ENCODE measurements around the gene PIGW. TPM values are rescaled to one million over a fixed set of nuclear protein-coding genes. Genes with fewer than 3 reads are reported as not detected.

Gene PIGW
- total and polyA plus RNA-seq, 10 of the 15 experiments (the other 5 are each of a cell fraction or from before 2014, with no cell fraction given), result 6.0 to 31.5 (median 13.8) TPM

- TF ChIP-seq, protein P1, sequence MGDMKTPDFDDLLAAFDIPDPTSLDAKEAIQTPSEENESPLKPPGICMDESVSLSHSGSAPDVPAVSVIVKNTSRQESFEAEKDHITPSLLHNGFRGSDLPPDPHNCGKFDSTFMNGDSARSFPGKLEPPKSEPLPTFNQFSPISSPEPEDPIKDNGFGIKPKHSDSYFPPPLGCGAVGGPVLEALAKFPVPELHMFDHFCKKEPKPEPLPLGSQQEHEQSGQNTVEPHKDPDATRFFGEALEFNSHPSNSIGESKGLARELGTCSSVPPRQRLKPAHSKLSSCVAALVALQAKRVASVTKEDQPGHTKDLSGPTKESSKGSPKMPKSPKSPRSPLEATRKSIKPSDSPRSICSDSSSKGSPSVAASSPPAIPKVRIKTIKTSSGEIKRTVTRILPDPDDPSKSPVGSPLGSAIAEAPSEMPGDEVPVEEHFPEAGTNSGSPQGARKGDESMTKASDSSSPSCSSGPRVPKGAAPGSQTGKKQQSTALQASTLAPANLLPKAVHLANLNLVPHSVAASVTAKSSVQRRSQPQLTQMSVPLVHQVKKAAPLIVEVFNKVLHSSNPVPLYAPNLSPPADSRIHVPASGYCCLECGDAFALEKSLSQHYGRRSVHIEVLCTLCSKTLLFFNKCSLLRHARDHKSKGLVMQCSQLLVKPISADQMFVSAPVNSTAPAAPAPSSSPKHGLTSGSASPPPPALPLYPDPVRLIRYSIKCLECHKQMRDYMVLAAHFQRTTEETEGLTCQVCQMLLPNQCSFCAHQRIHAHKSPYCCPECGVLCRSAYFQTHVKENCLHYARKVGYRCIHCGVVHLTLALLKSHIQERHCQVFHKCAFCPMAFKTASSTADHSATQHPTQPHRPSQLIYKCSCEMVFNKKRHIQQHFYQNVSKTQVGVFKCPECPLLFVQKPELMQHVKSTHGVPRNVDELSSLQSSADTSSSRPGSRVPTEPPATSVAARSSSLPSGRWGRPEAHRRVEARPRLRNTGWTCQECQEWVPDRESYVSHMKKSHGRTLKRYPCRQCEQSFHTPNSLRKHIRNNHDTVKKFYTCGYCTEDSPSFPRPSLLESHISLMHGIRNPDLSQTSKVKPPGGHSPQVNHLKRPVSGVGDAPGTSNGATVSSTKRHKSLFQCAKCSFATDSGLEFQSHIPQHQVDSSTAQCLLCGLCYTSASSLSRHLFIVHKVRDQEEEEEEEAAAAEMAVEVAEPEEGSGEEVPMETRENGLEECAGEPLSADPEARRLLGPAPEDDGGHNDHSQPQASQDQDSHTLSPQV (IDR thresholded peaks at IDR 0.05), result no peak
- TF ChIP-seq RAD51 (IDR thresholded peaks at IDR 0.05), result no peak
- TF ChIP-seq MAX (IDR thresholded peaks at IDR 0.05; ENCODE audit: low read depth, low read length), result no peak
- no peak for TF ChIP-seq CREB1 (IDR thresholded peaks at IDR 0.05; ENCODE audit: low read depth)
Measured at GRCh38 chr17:36503456-36504155, 31.2 kb upstream of the PIGW start (continued).

DNA sequence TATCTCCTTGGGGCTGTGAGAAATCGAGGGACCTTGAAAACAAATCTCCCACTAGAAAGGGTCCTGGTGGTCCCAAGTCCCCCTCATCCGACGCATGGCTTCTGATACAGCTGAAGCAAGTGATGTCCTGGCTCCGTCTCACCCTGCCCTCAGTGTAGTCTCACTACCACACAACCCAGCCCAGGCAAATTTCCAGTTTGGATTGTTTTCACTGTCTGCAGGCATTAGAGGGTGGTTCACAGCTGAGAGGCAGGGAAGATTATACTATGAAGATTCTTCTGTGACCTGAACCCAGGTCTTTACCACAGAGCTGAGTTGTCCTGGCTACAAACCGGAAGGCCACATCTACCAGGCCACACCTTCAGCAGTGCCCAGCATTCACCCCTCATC lies 30.6 kb upstream of the PIGW start:
- no peak overlapping the region for H2AFZ ChIP-seq (ENCODE audit: control insufficient read depth, low read depth, low read length)
- H3K36me3 ChIP-seq (ENCODE audit: control insufficient read depth in 2 of 2, insufficient read depth in 2 of 2, low read length in 1 of 2), result peaks cover 24 to 27% of the 10 kb centered on the region in 2 experiments
- WGBS (ENCODE audit: insufficient coverage, insufficient replicate concordance, low lambda C conversion rate, missing lambda C conversion rate), result 100% methylated on average over 5 of the region's 5 CpGs
- CTCF ChIA-PET, result no interaction called here
- H4K20me1 ChIP-seq (ENCODE audit: control insufficient read depth, insufficient read depth), result no peaks in the 10 kb centered on the region
- no peak overlapping the region for H3K4me2 ChIP-seq (ENCODE audit: control insufficient read depth, insufficient read depth)
- no peak overlapping the region for H3K4me3 ChIP-seq
- no peak overlapping the region for H3K9ac ChIP-seq (ENCODE audit: control insufficient read depth, insufficient read depth, low read length)
- BruUV-seq (replicated peaks), result no TSS peak
- H3K27me3 ChIP-seq (replicated peaks in 1 of 2; ENCODE audit: control insufficient read depth in 2 of 2, insufficient read depth in 2 of 2, low read length in 1 of 2), result no peaks in the 10 kb centered on the region
- intact Hi-C loops (cut with micrococcal nuclease; ENCODE audit: unreplicated experiment), result no loop called here
- H3K79me2 ChIP-seq (ENCODE audit: control insufficient read depth, insufficient read depth, low read length), result no peaks in the 10 kb centered on the region
- SMC1A ChIA-PET (ENCODE audit: uncharacterized antibody, unreplicated experiment), result no interaction called here
- RAD21 ChIA-PET (ENCODE audit: unreplicated experiment), result no interaction called here
- no peak overlapping the region for H3K27ac ChIP-seq (ENCODE audit: control insufficient read depth, insufficient read depth)
- TF ChIP-seq SMAD1 (IDR thresholded peaks at IDR 0.05; ENCODE audit: low read depth, partially characterized antibody) (no peak), ZNF217 (IDR thresholded peaks at IDR 0.05) (no peak), NR2C1 (IDR thresholded peaks at IDR 0.05) (no peak), ATF2 (IDR thresholded peaks at IDR 0.05; ENCODE audit: low read length) (no peak), MXI1 (IDR thresholded peaks at IDR 0.05; ENCODE audit: low read depth, low read length) (no peak), IRF4 (IDR thresholded peaks at IDR 0.05; ENCODE audit: low read depth, low read length) (no peak)
- FAIRE-seq, result no peak
- ATAC-seq, result no peak
- no peaks in the 10 kb centered on the region for H3K4me1 ChIP-seq (ENCODE audit: control insufficient read depth, insufficient read depth, low read length)
- H3K9me3 ChIP-seq (replicated peaks; ENCODE audit: control insufficient read depth, insufficient read depth, low read length), result no peaks in the 10 kb centered on the region
- in situ Hi-C loops (cut with MboI), result no loop called here
- no peak for DNase-seq (ENCODE audit: low read depth, low spot score)
- POLR2A ChIA-PET, result interaction anchor here (0.6 kb wide), 1 partner anchor 974 kb away, joined by 5 read pairs; no protein-coding TSS in a partner anchor
